Activated CD8-positive, alpha-beta memory T cell treated with anti-CD3 and anti-CD28 coated beads, Interleukin-2, amount 50 U/mL, for 24 hours (primary cell): Measurements from ENCODE around the gene TMEM171.

Source experiments
- DNase-seq: peaks from one replicate; pipeline ENCODE4 v3.0.0-alpha.2; 2020; ENCODE audit errors: extremely low read depth

TMEM171 gene

GRCh38 chr5:73152411-73153388 lies 32.3 kb downstream of the TMEM171 start:
- DNase-seq, result no peak

- no peak for DNase-seq
Observed at GRCh38 chr5:73153513-73153912, 33.1 kb downstream of the TMEM171 start.

GRCh38 chr5:73154208-73155006 lies 34.0 kb downstream of the TMEM171 start:
- DNase-seq, result no peak

GRCh38 chr5:73155271-73156222 lies 35.2 kb downstream of the TMEM171 start:
- DNase-seq, result no peak

GRCh38 chr5:73157414-73158303 lies 37.3 kb downstream of the TMEM171 start:
- no peak for DNase-seq

- no peak for DNase-seq
Observed at GRCh38 chr5:73158313-73158712, 37.9 kb downstream of the TMEM171 start.

- peak; percentile 62 for DNase-seq
Observed at GRCh38 chr5:73160239-73160671, 39.9 kb downstream of the TMEM171 start.

GRCh38 chr5:73170522-73170921 lies 50.1 kb downstream of the TMEM171 start:
- DNase-seq, result no peak

GRCh38 chr5:73171495-73171894 lies 51.1 kb downstream of the TMEM171 start:
- DNase-seq, result no peak

GRCh38 chr5:73172951-73173350 lies 52.6 kb downstream of the TMEM171 start, which contains the start of gene TMEM174:
Gene TMEM174 (plus strand): TSS chr5:73173193. CDS start chr5:73173244, 51 bp downstream.
- no peak for DNase-seq

GRCh38 chr5:73174100-73174815 lies 53.9 kb downstream of the TMEM171 start:
- DNase-seq, result no peak

- no peak for DNase-seq
Observed at GRCh38 chr5:73176250-73176649, 55.9 kb downstream of the TMEM171 start.

- DNase-seq, result no peak
Observed at GRCh38 chr5:73178265-73178664, 57.9 kb downstream of the TMEM171 start.

- DNase-seq, result no peak
Observed at GRCh38 chr5:73179730-73180129, 59.4 kb downstream of the TMEM171 start.

- DNase-seq, result no peak
Observed at GRCh38 chr5:73180566-73180965, 60.2 kb downstream of the TMEM171 start.
